Activated T-cell treated with anti-CD3 and anti-CD28 coated beads for 48 hours (primary cell): ENCODE data around the gene SSBP4.

Source experiments
- DNase-seq: peaks from one replicate; pipeline ENCODE4 v3.0.0-alpha.2; 2020; ENCODE audit warnings: low read depth

The SSBP4 gene

DNA sequence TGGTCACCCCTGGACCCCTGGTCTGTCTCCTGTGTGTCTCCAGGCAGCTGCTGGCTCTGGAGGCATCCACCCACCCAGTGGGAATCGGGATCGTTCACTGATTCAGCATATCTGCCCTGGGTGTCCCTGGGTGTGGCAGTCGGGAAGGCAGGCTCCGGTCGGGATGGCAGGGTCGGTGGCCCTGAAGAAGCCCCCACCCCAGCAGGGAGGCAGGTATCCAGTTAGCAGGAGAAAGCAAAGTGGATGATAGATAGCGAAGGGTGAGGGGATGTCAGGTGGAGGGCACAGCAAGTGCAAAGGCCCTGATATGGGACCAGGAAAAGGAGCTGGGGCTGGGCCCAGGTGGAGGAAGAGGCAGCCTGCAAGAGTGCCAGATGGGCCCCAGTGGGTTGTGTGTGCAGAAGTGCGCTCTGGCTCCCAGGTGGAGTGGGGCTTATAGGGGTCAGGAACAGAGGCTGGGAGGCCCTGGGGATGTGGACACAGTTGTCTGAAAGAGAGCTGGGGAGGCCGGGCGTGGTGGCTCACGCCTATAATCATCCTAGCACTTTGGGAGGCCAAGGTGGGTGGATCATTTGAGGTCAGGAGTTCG is 2.3 kb downstream of the SSBP4 start:
- no peak for DNase-seq

DNA sequence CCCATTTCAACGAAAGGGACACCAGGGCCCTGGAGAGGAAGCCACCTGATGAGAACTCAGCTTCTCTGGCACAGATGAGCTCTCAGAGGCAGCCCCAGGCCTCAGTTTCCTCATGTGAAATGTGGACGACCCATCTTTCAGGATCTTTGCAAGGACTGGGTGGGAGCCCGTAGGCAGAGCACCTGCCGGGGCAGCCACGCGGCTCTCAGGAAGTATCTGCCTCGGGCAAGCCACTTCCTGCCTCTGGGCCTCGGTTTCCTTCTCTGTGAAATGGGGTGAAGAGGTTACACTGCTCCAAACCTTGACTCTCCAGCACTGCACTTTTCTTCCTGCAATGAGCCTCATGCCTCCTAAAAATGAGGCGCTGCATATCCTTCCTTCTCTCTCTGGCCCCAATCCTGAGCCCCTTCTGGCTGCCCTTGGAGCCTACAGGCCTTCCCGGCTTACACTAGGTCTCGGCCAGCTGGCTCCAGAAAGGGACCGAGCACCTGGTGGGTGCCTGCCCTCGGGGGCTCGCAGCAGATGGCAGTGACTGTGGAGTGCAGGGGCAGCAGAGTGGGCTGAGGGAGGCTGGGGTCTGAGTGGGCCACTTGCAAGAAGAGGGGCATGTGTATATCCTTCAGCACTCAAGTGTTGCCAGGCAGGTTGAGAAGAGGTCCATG is 3.5 kb downstream of the SSBP4 start:
- no peak for DNase-seq

DNA sequence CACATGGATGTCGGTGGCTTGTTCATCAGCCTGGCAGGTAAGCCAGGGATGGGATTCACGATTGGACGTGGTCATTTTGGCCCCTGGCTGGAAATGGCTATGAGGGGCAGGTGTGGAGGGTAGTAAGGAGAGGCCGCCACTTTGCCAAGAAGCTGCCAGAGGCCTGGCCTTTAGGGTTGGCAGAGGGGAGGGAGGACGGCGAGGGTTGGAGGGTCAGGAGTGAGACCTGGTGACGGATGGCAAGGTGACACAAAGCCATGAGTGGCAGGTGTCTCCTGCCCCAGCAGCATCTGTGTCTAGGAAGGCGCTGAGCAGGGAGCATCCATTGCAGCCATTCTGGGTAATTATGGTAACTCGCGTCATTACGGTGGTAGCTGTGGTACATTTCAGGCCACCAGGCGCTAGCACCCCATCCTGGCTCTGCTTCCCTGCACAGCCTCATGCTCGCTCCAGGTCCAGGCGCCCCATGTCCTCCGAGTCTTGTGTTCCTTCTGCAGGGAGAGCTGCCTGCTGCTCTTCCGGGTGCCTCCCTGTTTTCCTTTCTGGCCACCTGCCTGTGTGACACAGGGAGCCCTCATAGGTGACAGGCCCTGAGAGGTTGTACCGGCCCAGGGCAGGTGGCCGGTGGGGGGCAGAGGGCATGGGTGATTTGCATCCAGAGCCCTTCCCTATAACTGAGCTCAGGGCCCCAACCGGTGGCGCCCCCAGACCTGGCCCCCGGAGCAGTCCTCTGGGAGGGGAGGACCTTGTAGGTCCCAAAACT is 4.2 kb downstream of the SSBP4 start:
- no peak for DNase-seq

- no peak for DNase-seq
These were observed 5.1 kb downstream of the SSBP4 start for GRCh38 chr19:18424122-18424889.

- no peak for DNase-seq
These were observed 5.8 kb downstream of the SSBP4 start for GRCh38 chr19:18424890-18425514.

DNA sequence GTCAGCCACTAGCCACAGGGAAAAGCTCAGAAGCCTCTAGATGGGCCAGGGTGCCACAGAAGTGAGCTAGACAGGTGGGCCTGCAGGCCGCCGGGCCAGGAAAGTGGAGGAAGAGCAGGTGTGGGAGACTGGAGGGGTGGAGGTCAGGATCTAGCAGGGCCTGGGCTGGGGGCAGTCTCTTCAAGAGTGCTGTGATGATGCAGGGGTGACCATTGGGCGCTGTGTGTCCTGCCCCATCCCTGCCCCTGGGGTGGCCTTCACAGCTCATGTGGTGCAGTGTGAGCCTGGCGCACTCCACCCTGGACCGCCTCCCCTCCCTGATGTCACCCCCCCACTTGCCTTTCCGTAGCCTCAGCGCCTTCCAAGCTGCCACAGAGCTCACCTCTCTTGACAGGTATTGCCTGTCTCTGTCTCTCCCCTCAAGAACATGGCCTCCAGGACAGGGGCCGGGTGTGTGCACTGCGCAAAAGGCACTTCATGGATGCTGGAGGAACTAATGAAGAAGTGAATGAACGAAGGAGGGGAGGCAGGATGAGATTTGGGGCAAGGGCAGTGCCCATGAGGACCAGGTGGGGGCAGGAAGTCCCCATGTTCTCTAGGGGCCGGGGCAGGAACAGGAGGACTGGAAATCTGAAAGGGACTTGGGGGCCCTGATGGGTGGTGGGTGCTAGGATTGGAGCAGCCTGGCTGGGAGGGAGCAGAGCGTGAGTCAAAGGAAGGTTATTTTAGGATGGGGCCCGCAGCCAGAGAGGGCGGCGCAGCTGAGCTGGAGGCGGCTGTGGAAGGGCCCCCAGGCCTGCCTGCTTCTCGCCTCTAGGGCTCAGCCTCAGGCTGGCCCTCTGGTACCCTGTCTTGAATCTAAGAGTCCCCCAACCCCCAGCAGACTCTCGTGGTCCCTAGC is 6.6 kb downstream of the SSBP4 start:
- no peak for DNase-seq

DNA sequence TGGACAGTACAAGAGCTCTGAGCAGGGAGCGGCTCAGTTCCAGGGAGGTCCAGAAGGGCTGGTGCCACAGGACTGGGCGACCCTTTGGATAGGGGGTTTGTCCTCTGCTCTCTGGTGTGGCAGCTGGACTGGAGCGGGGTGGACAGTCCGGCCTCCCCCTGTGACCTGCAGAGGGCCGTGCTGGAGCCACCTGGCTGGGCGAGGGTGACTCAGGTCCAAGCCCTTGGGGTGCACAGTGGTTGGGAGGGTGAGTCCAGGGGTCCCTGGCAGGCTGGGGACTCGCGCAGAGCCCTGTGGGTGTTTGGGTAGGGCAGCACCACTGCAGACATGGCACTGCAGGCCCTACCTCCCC is 7.2 kb downstream of the SSBP4 start:
- DNase-seq = no peak

- DNase-seq = no peak
These were observed 8.0 kb downstream of the SSBP4 start for GRCh38 chr19:18427080-18427742.

DNA sequence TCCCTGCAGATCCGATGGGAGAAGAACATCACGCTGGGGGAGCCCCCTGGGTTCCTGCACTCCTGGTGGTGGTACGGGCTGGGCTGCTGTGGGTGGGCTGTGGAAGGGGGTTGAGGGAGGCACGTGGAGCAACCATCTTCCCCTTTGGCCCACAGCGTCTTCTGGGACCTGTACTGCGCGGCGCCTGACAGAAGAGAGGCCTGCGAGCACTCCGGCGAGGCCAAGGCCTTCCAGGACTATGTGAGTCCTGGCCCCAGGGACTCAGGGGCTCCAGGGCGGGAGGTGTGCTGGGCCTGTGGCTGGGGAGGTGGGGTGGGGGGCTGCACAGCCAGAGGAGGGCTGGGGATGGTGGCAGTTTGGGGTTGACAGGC is 8.5 kb downstream of the SSBP4 start:
- DNase-seq = no peak

DNA sequence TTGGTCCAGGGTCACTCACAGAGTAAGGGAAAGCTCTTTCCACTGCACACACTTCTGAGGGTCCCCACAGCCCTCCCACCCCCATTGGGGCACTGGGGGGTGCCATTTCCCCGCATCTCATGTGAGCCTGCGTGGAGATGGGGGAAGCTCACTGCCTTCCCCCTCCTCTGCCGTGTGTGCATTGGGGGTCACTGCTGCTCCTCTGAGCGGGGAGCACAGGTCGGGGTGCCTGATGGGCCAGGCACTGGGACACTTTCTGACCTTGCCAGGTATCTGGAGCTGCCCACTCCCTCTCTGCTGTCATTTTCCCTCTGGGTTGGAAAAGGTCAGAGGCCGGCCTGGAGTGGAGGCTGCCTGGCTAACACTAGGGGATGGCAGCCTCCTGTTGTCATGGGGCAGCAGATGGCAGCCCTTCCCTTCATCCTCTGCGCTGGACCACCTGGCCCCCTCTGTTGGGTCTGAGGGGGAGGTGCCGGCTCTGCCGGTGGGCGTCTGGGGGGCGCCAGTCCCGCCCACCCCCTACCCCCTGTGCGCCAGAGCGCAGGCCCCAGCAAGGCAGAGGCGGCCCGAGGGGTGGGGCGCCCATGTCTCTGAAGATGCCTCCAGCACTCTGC is 9.1 kb downstream of the SSBP4 start:
- DNase-seq = no peak

- DNase-seq = peak; percentile 79
These were observed 9.8 kb downstream of the SSBP4 start for GRCh38 chr19:18428787-18429674.

DNA sequence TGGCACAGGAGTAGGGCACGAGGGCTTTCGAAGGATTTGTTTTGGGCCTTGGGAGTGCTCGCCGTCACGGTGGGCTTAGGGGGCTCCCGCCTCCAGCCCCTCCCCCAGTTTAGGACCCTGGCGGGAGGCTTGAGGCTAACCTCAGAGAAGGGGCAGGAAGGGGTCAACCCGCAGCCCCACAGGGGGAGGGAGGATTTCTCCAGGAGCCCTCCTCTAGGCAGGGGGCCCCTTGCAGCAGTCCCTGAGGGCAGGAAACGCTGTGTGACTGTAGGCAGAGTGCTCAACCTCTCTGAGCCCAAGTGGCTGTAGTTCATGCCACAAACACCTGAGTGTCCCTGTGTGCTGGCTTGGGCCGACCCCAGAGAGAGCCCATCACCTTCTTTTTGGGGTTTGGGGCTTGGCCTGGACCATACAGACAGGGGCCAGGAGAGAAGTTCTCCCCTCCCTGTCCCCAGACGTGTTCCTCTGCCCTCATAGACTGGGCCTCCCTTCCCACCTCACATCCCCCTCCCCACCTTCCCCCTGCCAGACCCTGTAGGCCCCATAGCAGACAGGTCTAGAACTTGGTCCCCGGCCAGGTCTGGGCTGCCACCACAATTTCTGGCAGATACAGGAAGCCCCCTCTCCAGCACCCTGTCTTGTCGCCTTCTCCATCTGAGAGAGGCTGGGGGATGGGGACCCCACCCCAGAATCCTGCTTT is 10.7 kb downstream of the SSBP4 start:
- no peak for DNase-seq

- no peak for DNase-seq
These were observed 11.4 kb downstream of the SSBP4 start for GRCh38 chr19:18430417-18431144.

DNA sequence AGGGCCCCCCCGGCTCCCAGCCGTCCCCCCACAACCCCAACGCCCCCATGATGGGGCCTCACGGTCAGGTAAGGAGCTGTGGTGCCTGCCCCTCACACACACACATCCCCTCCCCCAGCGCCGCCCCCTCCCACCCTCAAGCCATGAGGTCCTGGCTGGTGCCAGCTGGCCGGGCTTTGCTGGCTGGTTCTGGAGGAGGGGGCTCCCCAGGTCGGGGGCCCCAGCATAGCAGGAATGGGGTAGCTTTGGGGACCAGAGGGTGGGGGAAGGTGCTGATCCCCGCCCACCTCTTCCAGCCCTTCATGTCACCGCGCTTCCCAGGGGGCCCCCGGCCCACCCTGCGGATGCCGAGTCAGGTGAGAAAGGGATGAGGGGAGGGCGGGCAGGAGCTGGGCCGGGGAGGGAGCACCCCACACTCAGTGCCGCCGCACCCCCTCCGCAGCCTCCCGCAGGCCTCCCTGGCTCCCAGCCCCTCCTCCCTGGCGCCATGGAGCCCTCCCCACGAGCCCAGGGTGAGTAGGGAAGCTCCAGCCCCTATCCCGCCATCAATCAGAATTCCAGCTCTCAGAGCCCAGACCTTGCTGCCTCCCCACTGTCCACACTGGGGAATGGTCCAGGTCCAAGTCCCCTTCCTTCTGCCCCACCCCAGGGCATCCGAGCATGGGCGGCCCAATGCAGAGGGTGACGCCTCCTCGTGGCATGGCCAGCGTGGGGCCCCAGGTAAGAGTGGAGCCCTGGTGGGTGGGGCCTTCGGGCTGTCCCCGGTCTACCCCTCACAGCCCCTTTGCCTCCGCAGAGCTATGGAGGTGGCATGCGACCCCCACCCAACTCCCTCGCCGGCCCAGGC is 12.4 kb downstream of the SSBP4 start:
- DNase-seq = no peak

GRCh38 chr19:18432275-18433014 is 13.2 kb downstream of the SSBP4 start:
- no peak for DNase-seq

DNA sequence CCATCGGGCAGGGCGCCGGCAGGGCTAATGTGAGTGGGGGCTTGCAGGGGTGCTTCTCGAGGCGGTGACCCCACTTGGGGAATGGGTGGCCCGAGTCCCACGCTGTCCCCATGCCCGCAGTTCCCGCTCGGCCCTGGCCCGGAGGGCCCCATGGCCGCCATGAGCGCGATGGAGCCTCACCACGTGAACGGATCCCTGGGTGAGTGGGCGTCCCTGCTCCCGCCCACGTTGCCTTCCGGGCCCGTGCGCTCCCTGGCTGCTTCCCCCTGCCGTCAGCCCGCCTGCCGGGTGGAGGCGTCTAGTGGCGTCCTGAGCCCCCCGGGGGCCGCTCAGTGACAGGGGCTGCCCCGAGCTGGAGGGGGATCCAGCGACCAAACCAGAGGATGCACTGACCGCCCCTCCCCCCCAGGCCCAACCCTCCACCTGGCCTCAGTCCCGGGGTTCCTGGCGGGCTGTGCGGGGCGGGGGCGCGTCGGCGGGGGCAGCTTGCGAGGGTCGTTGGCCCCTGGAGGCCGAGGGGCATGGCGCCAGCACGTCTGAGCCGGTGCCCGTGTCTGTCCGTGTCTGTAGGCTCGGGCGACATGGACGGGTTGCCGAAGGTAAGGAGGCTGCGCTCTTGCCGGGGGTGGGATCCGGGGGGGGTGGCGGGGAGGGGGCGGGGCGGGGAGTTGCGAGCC is 14.0 kb downstream of the SSBP4 start:
- DNase-seq = no peak
